OCI-LY1 (cell line): ENCODE data around the gene EDEM1.

Experiments
- EZH2 ChIP-seq: fragments of 200-600 bp; sonication (generic), shearing (Covaris generic); IDR thresholded peaks from 2 replicates; pipeline ENCODE4 v1.8.0; 2017; ENCODE audit warnings: borderline replicate concordance, mixed run types, mild to moderate bottlenecking, antibody characterized with exemption, low read length, moderate library complexity, mixed read lengths
- TF ChIP-seq, protein P1 (sequence below): fragments of 200-600 bp; sonication (generic), shearing (Covaris generic); IDR thresholded peaks from 2 replicates; pipeline ENCODE4 v1.5.1; 2017; ENCODE audit warnings: mild to moderate bottlenecking, antibody characterized with exemption, low read length, moderate library complexity, mixed read lengths

- TF ChIP-seq, protein P1, sequence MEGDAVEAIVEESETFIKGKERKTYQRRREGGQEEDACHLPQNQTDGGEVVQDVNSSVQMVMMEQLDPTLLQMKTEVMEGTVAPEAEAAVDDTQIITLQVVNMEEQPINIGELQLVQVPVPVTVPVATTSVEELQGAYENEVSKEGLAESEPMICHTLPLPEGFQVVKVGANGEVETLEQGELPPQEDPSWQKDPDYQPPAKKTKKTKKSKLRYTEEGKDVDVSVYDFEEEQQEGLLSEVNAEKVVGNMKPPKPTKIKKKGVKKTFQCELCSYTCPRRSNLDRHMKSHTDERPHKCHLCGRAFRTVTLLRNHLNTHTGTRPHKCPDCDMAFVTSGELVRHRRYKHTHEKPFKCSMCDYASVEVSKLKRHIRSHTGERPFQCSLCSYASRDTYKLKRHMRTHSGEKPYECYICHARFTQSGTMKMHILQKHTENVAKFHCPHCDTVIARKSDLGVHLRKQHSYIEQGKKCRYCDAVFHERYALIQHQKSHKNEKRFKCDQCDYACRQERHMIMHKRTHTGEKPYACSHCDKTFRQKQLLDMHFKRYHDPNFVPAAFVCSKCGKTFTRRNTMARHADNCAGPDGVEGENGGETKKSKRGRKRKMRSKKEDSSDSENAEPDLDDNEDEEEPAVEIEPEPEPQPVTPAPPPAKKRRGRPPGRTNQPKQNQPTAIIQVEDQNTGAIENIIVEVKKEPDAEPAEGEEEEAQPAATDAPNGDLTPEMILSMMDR, result no peak
- TF ChIP-seq EZH2, result no peak
Observed at GRCh38 chr3:5153074-5153473, 34.4 kb upstream of the EDEM1 start.
